NT2/D1 (cell line): ENCODE results near the gene CD69.

ENCODE experiments used
- SUZ12 ChIP-seq: IDR thresholded peaks from 2 replicates; pipeline ENCODE4 v1.6.1; 2011; ENCODE audit not compliant: insufficient read length, insufficient read depth; ENCODE audit errors: extremely low read depth
- YY1 ChIP-seq: IDR thresholded peaks from 2 replicates; pipeline ENCODE4 v1.6.1; 2011; ENCODE audit not compliant: insufficient read length, insufficient read depth
- ZNF274 ChIP-seq: IDR thresholded peaks from 2 replicates; pipeline ENCODE4 v1.6.1; 2011; ENCODE audit warnings: mild to moderate bottlenecking, low read depth, low read length

- TF ChIP-seq SUZ12 (no peak), ZNF274 (no peak), YY1 (no peak)
Measured at GRCh38 chr12:9793779-9794395, 33.2 kb upstream of the CD69 start.
